ENCODE data around the gene MAN2B2. TPM values are rescaled to one million over a fixed set of nuclear protein-coding genes. Genes with fewer than 3 reads are reported as not detected.

MAN2B2 gene
- total and polyA plus RNA-seq, 2 of the 8 experiments (the other 6 are each of a cell fraction or from before 2014, with no cell fraction given) = 3.3 to 4.0 TPM

- TF ChIP-seq CHD7 (IDR thresholded peaks at IDR 0.05; ENCODE audit: insufficient replicate concordance, low read length) (no peak), CHD1 (IDR thresholded peaks at IDR 0.05; ENCODE audit: low read depth, low read length) (no peak), MAFK (IDR thresholded peaks at IDR 0.05; ENCODE audit: low read depth, low read length) (peak; percentile 44; the same call in 1 of the 2 replicates), EP300 (IDR thresholded peaks at IDR 0.05; ENCODE audit: borderline replicate concordance in 1 of 2, low read depth in 2 of 2, low read length in 2 of 2) (no peak), TAF7 (optimal IDR thresholded peaks at IDR 0.05; ENCODE audit: borderline replicate concordance, low read depth, low read length) (no peak), SIX5 (IDR thresholded peaks at IDR 0.05; ENCODE audit: low read depth, low read length) (no peak)
Observed at GRCh38 chr4:6557185-6557584, 17.8 kb upstream of the MAN2B2 start (continued).

Data from H1 (cell line).